Prostate gland (tissue), 2 donors: ENCODE measurements around the gene HYPK.

ENCODE experiments used
- POLR2A ChIP-seq: fragments of 450-650 bp; IDR thresholded peaks from one replicate; pipeline ENCODE4 v1.6.1; 2016; ENCODE audit warnings: antibody characterized with exemption, mild to moderate bottlenecking
- TF ChIP-seq, protein P1 (sequence below), 4 experiments: fragments of 200-600 bp in 2 of 4; fragments of 450-650 bp in 2 of 4; sonication (generic) in 2 of 4; IDR thresholded peaks; 1 replicate in 3 of 4; 2 replicates in 1 of 4; pipeline ENCODE4 v1.5.1; 2016 to 2019; ENCODE audit warnings: antibody characterized with exemption in 4 of 4, mild to moderate bottlenecking in 2 of 4, moderate library complexity in 2 of 4

DNA sequence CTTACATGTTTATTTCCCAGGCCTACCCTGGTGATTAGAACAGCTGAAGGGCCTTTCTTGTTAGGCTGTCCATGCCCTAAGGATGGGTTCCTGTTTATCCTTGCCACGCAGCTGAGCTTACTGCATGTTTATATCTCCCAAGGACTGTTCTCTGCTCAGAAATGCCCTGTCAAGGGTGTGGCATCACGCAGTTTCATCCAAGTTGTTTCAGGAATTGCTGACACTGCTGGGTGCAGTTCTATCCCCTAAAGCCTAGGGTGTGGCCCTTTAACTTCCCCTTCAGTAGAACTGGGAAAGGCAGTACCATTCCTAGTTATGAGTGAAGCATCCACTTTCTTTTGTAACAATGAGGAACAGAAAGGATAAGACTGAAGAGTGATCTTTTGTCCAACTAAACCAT is 28.6 kb upstream of the HYPK start:
- TF ChIP-seq, protein P1, sequence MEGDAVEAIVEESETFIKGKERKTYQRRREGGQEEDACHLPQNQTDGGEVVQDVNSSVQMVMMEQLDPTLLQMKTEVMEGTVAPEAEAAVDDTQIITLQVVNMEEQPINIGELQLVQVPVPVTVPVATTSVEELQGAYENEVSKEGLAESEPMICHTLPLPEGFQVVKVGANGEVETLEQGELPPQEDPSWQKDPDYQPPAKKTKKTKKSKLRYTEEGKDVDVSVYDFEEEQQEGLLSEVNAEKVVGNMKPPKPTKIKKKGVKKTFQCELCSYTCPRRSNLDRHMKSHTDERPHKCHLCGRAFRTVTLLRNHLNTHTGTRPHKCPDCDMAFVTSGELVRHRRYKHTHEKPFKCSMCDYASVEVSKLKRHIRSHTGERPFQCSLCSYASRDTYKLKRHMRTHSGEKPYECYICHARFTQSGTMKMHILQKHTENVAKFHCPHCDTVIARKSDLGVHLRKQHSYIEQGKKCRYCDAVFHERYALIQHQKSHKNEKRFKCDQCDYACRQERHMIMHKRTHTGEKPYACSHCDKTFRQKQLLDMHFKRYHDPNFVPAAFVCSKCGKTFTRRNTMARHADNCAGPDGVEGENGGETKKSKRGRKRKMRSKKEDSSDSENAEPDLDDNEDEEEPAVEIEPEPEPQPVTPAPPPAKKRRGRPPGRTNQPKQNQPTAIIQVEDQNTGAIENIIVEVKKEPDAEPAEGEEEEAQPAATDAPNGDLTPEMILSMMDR (IDR thresholded peaks at IDR 0.05) = no peak
- TF ChIP-seq POLR2A = no peak
